Right lobe of liver (tissue), 6 donors: ENCODE measurements around the gene RBMS3. TPM values are rescaled to one million over a fixed set of nuclear protein-coding genes. Genes with fewer than 3 reads are reported as not detected.

Experiments
- ATAC-seq, 4 donors: fragments of 200-7000 bp; cut with Tn5 transposase; one replicate each; pipeline ENCODE4 v1.9.1; 2020; ENCODE audit warnings: mild to moderate bottlenecking in 4 of 4, moderate library complexity in 4 of 4
- DNase-seq, 3 donors: peaks; one replicate each; pipeline ENCODE4 v3.0.0-alpha.2; 2020
- H3K27ac ChIP-seq, 3 donors: fragments of 200-600 bp; one replicate each; pipeline ENCODE4 v1.8.0; 2022
- H3K27me3 ChIP-seq, 2 donors: fragments of 200-600 bp; one replicate each; pipeline ENCODE4 v1.8.0; 2022
- H3K36me3 ChIP-seq, 4 donors: fragments of 200-600 bp; sonication (generic) in 1 of 4; one replicate each; pipeline versions ENCODE4 v1.5.1 to v1.8.0; 2017 to 2022; ENCODE audit warnings: control low read depth in 1 of 4
- H3K4me1 ChIP-seq, 4 donors: fragments of 200-600 bp; sonication (generic) in 1 of 4; one replicate each; pipeline versions ENCODE4 v1.5.1 to v1.8.0; 2017 to 2022; ENCODE audit warnings: control low read depth in 1 of 4
- H3K4me3 ChIP-seq, 3 donors: fragments of 200-600 bp; one replicate each; pipeline ENCODE4 v1.8.0; 2022
- H3K9me3 ChIP-seq, 4 donors: fragments of 200-600 bp; sonication (generic) in 1 of 4; one replicate each; pipeline versions ENCODE4 v1.5.1 to v1.8.0; 2017 to 2022; ENCODE audit warnings: control low read depth in 1 of 4
- POLR2A ChIP-seq: fragments of 450-650 bp; IDR thresholded peaks from one replicate; pipeline ENCODE4 v1.6.1; 2017; ENCODE audit warnings: antibody characterized with exemption, mild to moderate bottlenecking
- WGBS: methylation state at CpG from one replicate; pipeline ENCODE4 v1.1.6; 2018; ENCODE audit warnings: low coverage, low lambda C conversion rate; ENCODE audit not compliant: insufficient coverage; ENCODE audit errors: missing lambda C conversion rate; 5-methylcytosine and 5-hydroxymethylcytosine counted together
- intact Hi-C, 2 donors: fragments of 100-400 bp; cut with DNase I; formaldehyde crosslinking; loops; one replicate each; pipeline versions ENCODE4 v1.11.2 to v1.14.1; 2022
- total RNA-seq, 6 experiments: library from RNA; depleted of rRNA in 2 of 6; stranded (reverse); fragments of >200 nt in 2 of 6; fragmentation: NEBNext Ultra II Directional in 3 of 6; extraction: Animal tissue kit (Norgen Biotek cat#: 25700) in 3 of 6; gene quantifications; one replicate each; pipeline versions ENCODE4 v1.1.0 to v1.2.4, GENCODE V29; 2016 to 2023
- TF ChIP-seq, protein P1 (sequence below), 4 donors: fragments of 200-600 bp in 3 of 4; fragments of 450-650 bp in 1 of 4; IDR thresholded peaks; one replicate each; pipeline versions ENCODE4 v1.5.1 to v1.8.0; 2016 to 2022; ENCODE audit warnings: antibody characterized with exemption in 4 of 4, mild to moderate bottlenecking in 2 of 4
- donor health status: DM: no; HTN: yes; CAD: no.
- donor health status: DM: no; HTN: no; CAD: no.
- donor health status: DM: no; HTN: no; CAD: no.
- donor health status: DM: no; HTN: yes; CAD: no.
- donor health status: DM: no; HTN: yes; CAD: no.

Gene RBMS3
- total RNA-seq, 6 experiments from 2014 or later, result 6.3 to 11.5 (median 8.3) TPM

DNA sequence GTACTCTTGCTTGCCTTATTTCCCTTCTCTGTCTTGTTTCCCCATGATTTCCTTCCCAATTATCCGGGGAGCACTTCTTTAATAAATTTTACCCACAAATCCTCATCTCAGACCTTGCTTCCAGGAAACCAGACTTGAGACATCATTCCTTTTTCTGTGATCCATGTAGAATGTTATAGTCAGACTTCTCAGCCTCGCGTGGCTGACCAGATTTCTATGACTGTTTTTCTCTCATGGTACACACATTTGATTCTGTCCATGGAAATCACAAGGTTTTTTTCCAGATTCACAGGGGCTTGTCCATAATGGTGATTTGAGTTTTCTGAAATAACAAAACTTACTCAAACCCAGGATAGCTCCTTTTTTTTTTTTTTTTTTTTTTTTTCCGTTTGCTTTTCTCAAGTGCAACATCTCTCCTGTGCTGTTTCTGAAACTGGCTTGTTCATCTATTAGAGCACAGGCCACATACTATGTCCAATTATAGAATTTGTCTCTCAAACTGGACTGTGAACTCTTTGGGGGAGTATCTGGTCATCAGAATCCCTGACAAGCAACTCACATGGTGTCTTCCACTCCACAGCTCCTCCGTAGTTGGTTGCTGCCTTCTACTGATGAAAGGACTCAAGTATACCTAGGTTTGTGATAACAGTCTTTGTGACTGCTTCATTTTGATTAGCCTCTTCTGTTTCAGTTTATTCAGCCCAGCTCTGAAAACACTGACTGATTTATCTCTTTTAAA is 50.8 kb downstream of the RBMS3 start:
- TF ChIP-seq, protein P1, sequence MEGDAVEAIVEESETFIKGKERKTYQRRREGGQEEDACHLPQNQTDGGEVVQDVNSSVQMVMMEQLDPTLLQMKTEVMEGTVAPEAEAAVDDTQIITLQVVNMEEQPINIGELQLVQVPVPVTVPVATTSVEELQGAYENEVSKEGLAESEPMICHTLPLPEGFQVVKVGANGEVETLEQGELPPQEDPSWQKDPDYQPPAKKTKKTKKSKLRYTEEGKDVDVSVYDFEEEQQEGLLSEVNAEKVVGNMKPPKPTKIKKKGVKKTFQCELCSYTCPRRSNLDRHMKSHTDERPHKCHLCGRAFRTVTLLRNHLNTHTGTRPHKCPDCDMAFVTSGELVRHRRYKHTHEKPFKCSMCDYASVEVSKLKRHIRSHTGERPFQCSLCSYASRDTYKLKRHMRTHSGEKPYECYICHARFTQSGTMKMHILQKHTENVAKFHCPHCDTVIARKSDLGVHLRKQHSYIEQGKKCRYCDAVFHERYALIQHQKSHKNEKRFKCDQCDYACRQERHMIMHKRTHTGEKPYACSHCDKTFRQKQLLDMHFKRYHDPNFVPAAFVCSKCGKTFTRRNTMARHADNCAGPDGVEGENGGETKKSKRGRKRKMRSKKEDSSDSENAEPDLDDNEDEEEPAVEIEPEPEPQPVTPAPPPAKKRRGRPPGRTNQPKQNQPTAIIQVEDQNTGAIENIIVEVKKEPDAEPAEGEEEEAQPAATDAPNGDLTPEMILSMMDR (IDR thresholded peaks at IDR 0.05), result no peak
- TF ChIP-seq POLR2A, result no peak
- Histone ChIP-seq H3K4me3 (no peak overlapping the region), H3K27me3 (no peaks in the 10 kb centered on the region), H3K9me3 (no peaks in the 10 kb centered on the region), H3K4me1 (no peaks in the 10 kb centered on the region), H3K36me3 (no peaks in the 10 kb centered on the region), H3K27ac (no peak overlapping the region)
- intact Hi-C loops, result no loop called here
- ATAC-seq (no peak), DNase-seq (no peak)
- WGBS, result 58% methylated on average over 5 of the region's 5 CpGs

DNA sequence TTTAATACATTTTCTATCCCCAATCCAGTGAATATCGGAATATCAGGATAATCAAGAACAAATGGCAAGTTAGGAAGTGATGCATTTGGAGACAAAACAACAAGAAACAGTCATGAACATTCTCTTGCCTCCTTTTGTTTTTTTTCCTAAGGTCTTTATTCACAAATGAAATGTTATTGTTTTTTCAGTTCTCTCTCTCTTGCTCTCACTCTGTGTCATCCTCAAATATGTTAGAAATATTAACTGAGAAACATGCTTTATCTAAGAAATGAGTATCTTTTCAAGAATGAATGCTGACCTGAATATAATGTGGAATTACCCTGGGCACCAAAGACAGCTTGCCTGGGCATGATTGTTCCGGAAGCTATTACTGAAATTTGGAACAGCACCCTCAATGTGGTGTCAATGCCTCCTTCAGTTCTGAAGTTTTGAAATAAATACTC is 51.3 kb downstream of the RBMS3 start:
- TF ChIP-seq, protein P1 (IDR thresholded peaks at IDR 0.05), result no peak
- no peak for TF ChIP-seq POLR2A
- Histone ChIP-seq H3K36me3 (no peaks in the 10 kb centered on the region), H3K27ac (no peak overlapping the region), H3K4me3 (no peak overlapping the region), H3K9me3 (no peaks in the 10 kb centered on the region), H3K4me1 (no peaks in the 10 kb centered on the region), H3K27me3 (no peaks in the 10 kb centered on the region)
- whole genome bisulfite sequencing, result 52% methylated on average over 2 of the region's 2 CpGs
- DNase-seq, result no peak
- intact Hi-C loops, result no loop called here
- ATAC-seq, result no peak

DNA sequence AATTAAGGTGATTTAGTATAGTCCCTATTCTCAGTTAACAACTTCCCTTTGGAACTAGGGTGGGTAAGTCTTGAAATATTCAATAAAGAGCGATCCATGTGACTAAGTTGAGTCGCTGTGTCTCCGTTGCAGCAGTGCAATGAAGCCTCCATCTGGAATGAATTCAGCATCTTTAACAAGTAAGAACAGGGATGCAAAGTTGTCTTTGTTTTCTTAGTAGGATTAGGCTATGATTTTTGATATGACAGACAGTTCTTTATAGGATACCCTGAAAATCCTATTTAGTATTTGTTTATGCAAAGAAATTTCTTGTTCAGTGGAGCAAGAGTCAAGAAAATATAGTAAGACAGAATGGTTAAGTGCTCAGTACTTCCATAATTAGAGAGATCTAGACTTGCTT is 52.7 kb downstream of the RBMS3 start:
- 80% methylated on average over 3 of the region's 3 CpGs for WGBS
- Histone ChIP-seq H3K9me3 (no peaks in the 10 kb centered on the region), H3K36me3 (no peaks in the 10 kb centered on the region), H3K27ac (no peak overlapping the region), H3K4me1 (no peaks in the 10 kb centered on the region), H3K4me3 (no peak overlapping the region), H3K27me3 (no peaks in the 10 kb centered on the region)
- TF ChIP-seq POLR2A, result no peak
- TF ChIP-seq, protein P1 (IDR thresholded peaks at IDR 0.05), result no peak
- DNase-seq, result no peak
- intact Hi-C loops, result no loop called here
- no peak for ATAC-seq

DNA sequence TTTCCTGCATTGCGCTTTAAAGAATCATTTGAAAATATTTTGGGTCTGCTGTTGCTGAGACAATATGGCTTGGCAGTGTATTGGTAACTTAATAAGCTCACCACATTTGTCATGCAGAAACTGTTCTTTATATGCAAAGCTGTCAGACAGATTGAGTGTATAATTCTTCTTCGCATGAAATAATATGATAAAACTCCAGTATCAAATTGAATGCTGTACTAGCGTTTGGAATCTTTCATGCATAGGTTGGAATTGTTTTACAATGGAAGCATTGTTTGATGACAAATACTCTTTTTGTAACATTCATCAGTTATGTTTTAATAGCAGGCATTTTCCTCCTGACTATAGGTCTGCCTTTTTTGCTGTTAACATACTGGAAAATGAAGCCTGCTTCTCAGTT is 53.8 kb downstream of the RBMS3 start:
- Histone ChIP-seq H3K4me3 (no peak overlapping the region), H3K4me1 (no peaks in the 10 kb centered on the region), H3K36me3 (no peaks in the 10 kb centered on the region), H3K27ac (peak overlapping the region in 1 of 3 donors; percentile 30), H3K27me3 (no peaks in the 10 kb centered on the region), H3K9me3 (no peaks in the 10 kb centered on the region)
- no peak for TF ChIP-seq POLR2A
- TF ChIP-seq, protein P1 (IDR thresholded peaks at IDR 0.05), result no peak
- no peak for DNase-seq
- 49% methylated on average over 3 of the region's 3 CpGs for WGBS
- intact Hi-C loops, result no loop called here
- ATAC-seq, result no peak
